Measurements from ENCODE around the gene VPS51.

DNA sequence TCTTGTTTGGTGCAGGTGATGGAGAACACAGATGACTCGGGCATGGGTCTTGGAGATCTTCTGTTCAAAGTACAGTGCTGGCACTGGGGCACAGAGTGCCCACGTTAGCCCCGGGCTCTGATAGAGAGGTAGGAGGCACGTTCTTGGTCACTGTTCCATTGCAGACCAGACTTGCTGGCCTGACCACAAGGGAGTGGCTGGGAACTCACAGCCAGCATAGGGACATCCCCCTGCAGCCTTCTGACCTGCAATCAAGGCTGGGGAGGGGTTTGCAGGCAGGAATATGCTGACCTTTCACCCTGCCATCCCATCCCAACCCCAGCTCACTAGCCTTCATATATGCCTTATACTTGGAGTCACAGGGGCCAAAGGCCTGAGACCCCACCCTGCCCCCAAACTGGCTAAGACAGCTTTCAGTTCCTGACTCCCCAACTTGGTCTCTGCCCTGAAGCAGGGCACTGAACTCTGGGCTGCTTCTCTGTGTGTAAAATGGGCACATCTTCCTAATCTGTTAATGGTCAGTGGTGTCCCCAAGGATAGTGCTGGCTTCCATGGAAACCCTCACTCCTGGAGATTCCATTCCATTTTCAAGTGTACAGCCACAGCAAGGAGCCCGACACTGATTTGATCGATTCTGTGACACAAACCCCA, 30.7 kb downstream of the VPS51 start:
- TF ChIP-seq, protein P1, sequence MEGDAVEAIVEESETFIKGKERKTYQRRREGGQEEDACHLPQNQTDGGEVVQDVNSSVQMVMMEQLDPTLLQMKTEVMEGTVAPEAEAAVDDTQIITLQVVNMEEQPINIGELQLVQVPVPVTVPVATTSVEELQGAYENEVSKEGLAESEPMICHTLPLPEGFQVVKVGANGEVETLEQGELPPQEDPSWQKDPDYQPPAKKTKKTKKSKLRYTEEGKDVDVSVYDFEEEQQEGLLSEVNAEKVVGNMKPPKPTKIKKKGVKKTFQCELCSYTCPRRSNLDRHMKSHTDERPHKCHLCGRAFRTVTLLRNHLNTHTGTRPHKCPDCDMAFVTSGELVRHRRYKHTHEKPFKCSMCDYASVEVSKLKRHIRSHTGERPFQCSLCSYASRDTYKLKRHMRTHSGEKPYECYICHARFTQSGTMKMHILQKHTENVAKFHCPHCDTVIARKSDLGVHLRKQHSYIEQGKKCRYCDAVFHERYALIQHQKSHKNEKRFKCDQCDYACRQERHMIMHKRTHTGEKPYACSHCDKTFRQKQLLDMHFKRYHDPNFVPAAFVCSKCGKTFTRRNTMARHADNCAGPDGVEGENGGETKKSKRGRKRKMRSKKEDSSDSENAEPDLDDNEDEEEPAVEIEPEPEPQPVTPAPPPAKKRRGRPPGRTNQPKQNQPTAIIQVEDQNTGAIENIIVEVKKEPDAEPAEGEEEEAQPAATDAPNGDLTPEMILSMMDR (IDR thresholded peaks at IDR 0.05), result no peak
- TF ChIP-seq POLR2A (IDR thresholded peaks at IDR 0.05), result no peak

Measured in esophagus squamous epithelium (tissue), 4 donors.